Breast epithelium (tissue), 4 donors: ENCODE results near the gene PRPSAP1. TPM values are rescaled to one million over a fixed set of nuclear protein-coding genes. Genes with fewer than 3 reads are reported as not detected.

ENCODE experiments used
- DNase-seq, 2 donors: peaks; one replicate each; pipeline ENCODE4 v3.0.0-alpha.2; 2019; ENCODE audit warnings: low spot score in 2 of 2
- H3K27ac ChIP-seq, 2 donors: fragments of 200-600 bp; sonication (generic) in 1 of 2; one replicate each; pipeline ENCODE4 v1.5.1; 2016 to 2019; ENCODE audit warnings: mild to moderate bottlenecking in 1 of 2
- H3K27me3 ChIP-seq, 2 donors: fragments of 200-600 bp; sonication (generic) in 1 of 2; one replicate each; pipeline versions ENCODE4 v1.5.1 to v1.6.0; 2017 to 2019; ENCODE audit warnings: control low read depth in 1 of 2, mild to moderate bottlenecking in 1 of 2
- H3K36me3 ChIP-seq: fragments of 200-600 bp; one replicate; pipeline ENCODE4 v1.5.1; 2019
- H3K4me1 ChIP-seq, 2 donors: fragments of 200-600 bp; sonication (generic); one replicate each; pipeline ENCODE4 v1.5.1; 2016 to 2019; ENCODE audit warnings: control low read depth in 1 of 2
- H3K4me3 ChIP-seq, 3 donors: fragments of 200-600 bp; sonication (generic); 1 replicate in 2 of 3; 2 replicates in 1 of 3; pipeline ENCODE4 v1.5.1; 2016 to 2019; ENCODE audit warnings: mild to moderate bottlenecking in 3 of 3, moderate library complexity in 2 of 3
- H3K9me3 ChIP-seq, 2 donors: fragments of 200-600 bp; sonication (generic) in 1 of 2; one replicate each; pipeline ENCODE4 v1.5.1; 2016 to 2019; ENCODE audit warnings: control low read depth in 1 of 2
- POLR2A ChIP-seq: fragments of 450-650 bp; IDR thresholded peaks from one replicate; pipeline ENCODE4 v1.6.1; 2016; ENCODE audit warnings: antibody characterized with exemption, mild to moderate bottlenecking, moderate library complexity
- POLR2AphosphoS5 ChIP-seq, 3 donors: sonication (generic); formaldehyde crosslinking; IDR thresholded peaks; one replicate each; pipeline ENCODE4 v1.6.1; 2017; ENCODE audit warnings: antibody characterized with exemption in 3 of 3
- intact Hi-C: fragments of 100-400 bp; cut with DNase I; formaldehyde crosslinking; loops from one replicate; pipeline ENCODE4 v1.15.1; 2023; ENCODE audit warnings: low total_unique reads
- total RNA-seq, 3 donors: library from RNA; depleted of rRNA; stranded (reverse); fragments of >200 nt; gene quantifications; one replicate each; pipeline ENCODE4 v1.1.0, GENCODE V29; 2016
- TF ChIP-seq, protein P1 (sequence below), 3 donors: fragments of 450-650 bp; IDR thresholded peaks; one replicate each; pipeline ENCODE4 v1.5.1; 2016 to 2017; ENCODE audit warnings: antibody characterized with exemption in 3 of 3, mild to moderate bottlenecking in 3 of 3, moderate library complexity in 3 of 3

The PRPSAP1 gene
- total RNA-seq, 3 donors from 2014 or later: 71.4 to 110 (median 78.3) TPM

DNA sequence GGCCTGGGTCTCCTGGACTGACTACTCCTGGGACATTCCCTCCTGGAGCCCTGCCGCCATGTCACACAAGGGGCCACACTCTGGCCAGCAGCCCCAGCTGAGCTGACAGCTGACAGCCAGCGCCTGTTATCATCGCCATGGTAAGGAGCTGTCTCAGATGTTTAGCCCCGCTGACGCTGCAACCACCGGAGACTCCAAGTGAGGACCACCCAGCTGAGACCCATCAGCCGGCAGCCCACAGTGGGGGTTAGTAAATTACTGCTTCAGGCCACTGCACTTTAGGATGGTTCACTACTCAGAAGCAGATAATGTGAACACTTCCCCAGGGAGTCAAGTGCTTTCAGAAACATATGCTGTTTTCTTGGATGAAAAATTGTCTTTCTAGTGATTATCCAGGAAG is 16.1 kb upstream of the PRPSAP1 start:
- TF ChIP-seq, protein P1, sequence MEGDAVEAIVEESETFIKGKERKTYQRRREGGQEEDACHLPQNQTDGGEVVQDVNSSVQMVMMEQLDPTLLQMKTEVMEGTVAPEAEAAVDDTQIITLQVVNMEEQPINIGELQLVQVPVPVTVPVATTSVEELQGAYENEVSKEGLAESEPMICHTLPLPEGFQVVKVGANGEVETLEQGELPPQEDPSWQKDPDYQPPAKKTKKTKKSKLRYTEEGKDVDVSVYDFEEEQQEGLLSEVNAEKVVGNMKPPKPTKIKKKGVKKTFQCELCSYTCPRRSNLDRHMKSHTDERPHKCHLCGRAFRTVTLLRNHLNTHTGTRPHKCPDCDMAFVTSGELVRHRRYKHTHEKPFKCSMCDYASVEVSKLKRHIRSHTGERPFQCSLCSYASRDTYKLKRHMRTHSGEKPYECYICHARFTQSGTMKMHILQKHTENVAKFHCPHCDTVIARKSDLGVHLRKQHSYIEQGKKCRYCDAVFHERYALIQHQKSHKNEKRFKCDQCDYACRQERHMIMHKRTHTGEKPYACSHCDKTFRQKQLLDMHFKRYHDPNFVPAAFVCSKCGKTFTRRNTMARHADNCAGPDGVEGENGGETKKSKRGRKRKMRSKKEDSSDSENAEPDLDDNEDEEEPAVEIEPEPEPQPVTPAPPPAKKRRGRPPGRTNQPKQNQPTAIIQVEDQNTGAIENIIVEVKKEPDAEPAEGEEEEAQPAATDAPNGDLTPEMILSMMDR (IDR thresholded peaks at IDR 0.05): no peak
- no peak for TF ChIP-seq POLR2A
- no peak for TF ChIP-seq POLR2AphosphoS5 (IDR thresholded peaks at IDR 0.05)
- intact Hi-C loops: no loop called here

DNA sequence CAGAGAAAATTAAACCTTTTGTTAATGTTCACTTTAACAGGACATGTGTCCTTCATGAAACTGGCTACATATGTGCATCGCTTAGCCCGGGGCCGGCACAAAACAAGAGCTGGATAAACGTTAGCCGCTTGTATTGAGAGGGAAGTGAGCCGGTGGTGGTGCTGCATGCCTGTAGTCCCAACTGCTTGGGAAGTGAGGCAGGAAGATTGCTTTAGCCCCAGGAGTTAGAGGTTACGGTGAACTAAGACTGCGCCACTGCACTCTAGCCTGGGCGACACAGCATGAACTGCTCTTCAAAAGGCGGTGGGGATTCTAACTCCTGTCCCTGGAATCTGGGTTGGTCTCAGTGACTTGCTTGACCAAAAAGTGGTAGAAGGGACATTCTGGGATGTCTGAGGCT is 15.7 kb upstream of the PRPSAP1 start:
- no peak for TF ChIP-seq POLR2AphosphoS5 (IDR thresholded peaks at IDR 0.05)
- no peak for TF ChIP-seq POLR2A
- TF ChIP-seq, protein P1 (IDR thresholded peaks at IDR 0.05): no peak
- H3K27ac ChIP-seq: peak overlapping the region; percentile 70 to 81

More for the DNA sequence above, 16.1 kb upstream of the PRPSAP1 start:
- Histone ChIP-seq H3K4me3 (no peak overlapping the region), H3K9me3 (no peaks in the 10 kb centered on the region), H3K36me3 (no peaks in the 10 kb centered on the region), H3K27ac (peak overlapping the region; percentile 70 to 81), H3K27me3 (no peaks in the 10 kb centered on the region), H3K4me1 (peaks cover 0 to 6% of the 10 kb centered on the region in 2 donors)
- DNase-seq: no peak

DNA sequence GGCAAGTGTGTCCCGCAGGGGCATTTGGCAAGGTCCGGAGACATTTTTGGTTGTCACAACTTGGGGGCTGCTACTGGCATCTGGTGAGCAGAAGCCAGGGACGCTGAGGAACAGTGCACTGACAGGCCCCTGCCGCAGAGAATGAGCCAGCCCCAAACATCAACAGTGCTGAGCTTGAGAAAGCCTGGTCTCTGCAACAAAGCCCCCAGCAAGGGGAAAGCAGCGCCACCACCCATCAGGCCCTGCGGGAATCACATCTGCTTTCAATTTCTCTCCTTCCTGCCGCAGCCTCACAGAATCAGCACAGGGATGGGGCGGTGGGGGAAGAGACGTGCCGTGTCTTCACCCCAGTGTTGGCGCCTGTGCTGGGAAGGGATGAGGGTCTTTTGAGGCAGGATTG is 14.8 kb upstream of the PRPSAP1 start:
- Histone ChIP-seq H3K27me3 (no peaks in the 10 kb centered on the region), H3K4me1 (peaks cover 0 to 6% of the 10 kb centered on the region in 2 donors), H3K9me3 (no peaks in the 10 kb centered on the region), H3K27ac (no peak overlapping the region), H3K4me3 (no peak overlapping the region), H3K36me3 (no peaks in the 10 kb centered on the region)
- DNase-seq: no peak
- intact Hi-C loops: no loop called here
- no peak for TF ChIP-seq POLR2AphosphoS5 (IDR thresholded peaks at IDR 0.05)
- TF ChIP-seq, protein P1 (IDR thresholded peaks at IDR 0.05): no peak
- no peak for TF ChIP-seq POLR2A

More for the DNA sequence above, 15.7 kb upstream of the PRPSAP1 start:
- Histone ChIP-seq H3K4me1 (peaks cover 0 to 6% of the 10 kb centered on the region in 2 donors), H3K36me3 (no peaks in the 10 kb centered on the region), H3K9me3 (no peaks in the 10 kb centered on the region), H3K27me3 (no peaks in the 10 kb centered on the region), H3K4me3 (no peak overlapping the region)
- DNase-seq: no peak
- intact Hi-C loops: no loop called here

DNA sequence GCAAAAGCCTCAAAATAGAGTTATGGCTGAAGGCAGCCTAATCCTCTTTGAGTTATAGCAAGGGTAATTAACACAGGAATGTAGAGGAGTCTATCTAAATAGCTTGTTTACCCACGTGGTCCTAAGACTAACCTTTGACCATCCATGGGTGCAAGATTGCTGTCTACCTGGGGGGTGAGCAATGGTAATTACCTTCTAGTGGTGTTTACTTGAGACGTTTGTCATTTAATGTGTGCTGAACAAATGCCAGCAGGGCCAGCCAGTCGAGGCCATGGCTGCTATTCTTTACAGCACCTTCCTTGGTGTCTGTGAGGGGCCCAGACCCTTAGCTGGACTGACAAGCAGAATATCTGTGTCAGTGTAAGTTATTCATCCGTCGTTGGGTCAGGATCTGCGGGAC is 13.9 kb upstream of the PRPSAP1 start:
- DNase-seq: no peak
- no peak overlapping the region for H3K27ac ChIP-seq
- intact Hi-C loops: no loop called here
- H3K4me3 ChIP-seq: no peak overlapping the region
- H3K36me3 ChIP-seq: no peaks in the 10 kb centered on the region
- H3K9me3 ChIP-seq: no peaks in the 10 kb centered on the region
- TF ChIP-seq, protein P1 (IDR thresholded peaks at IDR 0.05): no peak
- TF ChIP-seq POLR2AphosphoS5 (IDR thresholded peaks at IDR 0.05) (no peak), POLR2A (no peak)
- no peaks in the 10 kb centered on the region for H3K27me3 ChIP-seq
- H3K4me1 ChIP-seq: peaks cover 0 to 6% of the 10 kb centered on the region in 2 donors

DNA sequence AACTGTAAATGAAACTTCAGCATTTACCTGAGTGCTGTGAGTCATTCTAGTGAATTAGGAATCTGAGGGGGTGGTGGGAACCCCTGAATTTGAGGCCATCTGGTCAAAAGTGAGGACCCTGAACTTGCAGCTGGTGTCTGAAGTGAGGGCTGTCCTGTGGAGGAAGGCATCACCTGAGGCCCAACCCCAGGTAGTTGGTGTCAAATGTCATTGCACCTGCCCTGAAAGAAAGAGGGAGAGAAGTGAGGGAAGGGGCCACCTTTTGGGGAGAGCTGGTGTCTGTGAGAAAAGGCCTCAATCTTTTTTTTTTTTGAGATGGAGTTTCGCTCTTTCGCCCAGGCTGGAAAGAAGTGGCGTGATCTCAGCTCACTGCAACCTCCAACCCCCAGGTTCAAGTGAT is 12.5 kb upstream of the PRPSAP1 start:
- H3K27ac ChIP-seq: no peak overlapping the region
- no peaks in the 10 kb centered on the region for H3K36me3 ChIP-seq
- intact Hi-C loops: no loop called here
- no peak overlapping the region for H3K4me3 ChIP-seq
- no peaks in the 10 kb centered on the region for H3K27me3 ChIP-seq
- peaks cover 0 to 11% of the 10 kb centered on the region in 2 donors for H3K4me1 ChIP-seq
- DNase-seq: no peak
- no peaks in the 10 kb centered on the region for H3K9me3 ChIP-seq
- TF ChIP-seq, protein P1 (IDR thresholded peaks at IDR 0.05): no peak
- TF ChIP-seq POLR2A (no peak), POLR2AphosphoS5 (IDR thresholded peaks at IDR 0.05) (no peak)
